Measurements from ENCODE around the gene TEX11.
"Not testable (repeated sequence)": the region's sequence is repeated elsewhere in the genome, so short reads cannot be mapped to it uniquely, and the experiment has no call there.

The TEX11 gene

DNA sequence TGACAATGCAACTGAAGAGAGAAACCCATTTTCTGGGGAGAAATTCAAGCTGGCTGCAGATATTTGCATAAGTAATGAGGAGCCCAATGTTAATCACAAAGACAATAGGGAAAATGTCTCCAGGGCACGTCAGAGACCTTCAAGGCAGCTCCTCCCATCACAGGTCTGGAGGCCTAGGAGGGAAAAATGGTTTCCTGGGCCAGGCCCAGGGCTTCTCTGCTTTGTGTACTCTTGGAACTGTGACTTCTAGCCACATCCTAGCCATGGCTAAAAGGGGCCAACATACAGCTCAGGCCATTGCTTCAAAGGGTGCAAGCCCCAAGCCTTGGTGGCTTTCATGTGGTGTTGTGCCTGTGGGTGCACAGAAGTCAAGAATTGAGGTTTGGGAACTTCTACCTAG, 321.4 kb downstream of the TEX11 start:
- DNase-seq (ENCODE audit: low read depth) = not testable (repeated sequence)

DNA sequence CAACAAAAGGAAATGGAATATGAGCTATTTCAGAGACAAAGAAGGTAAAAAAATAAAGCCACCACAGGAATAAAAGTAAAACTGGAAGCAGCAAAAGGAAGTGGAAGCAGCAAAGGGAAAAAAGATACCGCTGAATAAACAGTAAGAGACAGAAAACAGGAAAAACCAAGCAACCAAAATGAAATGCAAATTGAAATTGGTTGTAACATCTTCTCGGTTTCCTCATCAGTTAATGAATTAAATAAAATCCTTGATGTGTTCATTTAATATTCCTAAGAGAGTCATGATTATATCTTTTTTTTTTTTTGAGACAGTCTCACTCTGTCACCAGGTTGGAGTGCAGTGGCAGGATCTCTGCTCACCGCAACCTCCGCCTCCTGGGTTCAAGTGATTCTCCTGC, 331.1 kb downstream of the TEX11 start:
- DNase-seq (ENCODE audit: low read depth) = no peak

- not testable (repeated sequence) for DNase-seq (ENCODE audit: low read depth)
These were observed 338.5 kb downstream of the TEX11 start for GRCh38 chrX:70569922-70570576.

DNA sequence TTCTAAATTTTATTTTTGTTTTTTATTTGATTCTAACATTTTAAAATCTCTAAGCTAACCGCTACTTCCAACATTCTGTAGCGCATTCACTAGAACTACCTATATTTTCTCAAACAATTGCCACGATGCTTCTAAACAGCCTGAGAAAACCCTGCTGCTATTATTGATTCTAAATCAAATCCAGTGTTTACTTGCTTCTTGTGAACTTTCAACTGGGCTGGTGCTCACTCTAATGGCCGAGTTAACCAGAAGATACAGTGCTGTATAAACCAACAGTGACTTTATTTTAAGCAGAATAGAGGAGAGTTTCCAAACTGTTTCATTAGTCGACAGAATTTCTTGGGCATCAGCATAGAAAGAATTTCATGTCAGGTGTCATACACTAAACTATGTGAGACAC, 353.6 kb downstream of the TEX11 start:
- DNase-seq (ENCODE audit: low read depth) = no peak

DNA sequence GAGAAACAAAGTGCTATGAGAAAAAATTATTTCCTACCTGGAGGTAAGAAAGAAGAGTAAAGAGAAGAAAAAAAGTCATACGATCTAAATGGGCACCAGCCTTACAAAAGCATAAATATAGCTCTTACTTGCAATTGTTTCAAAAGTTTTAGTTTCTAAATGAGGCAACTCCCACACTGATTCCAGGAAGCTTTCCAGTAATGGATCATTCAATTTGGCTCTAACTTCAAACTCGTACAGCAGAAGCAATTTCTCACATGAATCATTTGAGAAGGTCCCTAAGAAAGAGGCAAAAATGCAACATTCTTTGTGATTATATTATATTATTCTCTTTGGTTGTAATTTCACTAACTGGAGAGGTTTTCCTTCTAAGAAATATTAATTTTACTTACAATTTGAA, 354.0 kb downstream of the TEX11 start:
- no peak for DNase-seq (ENCODE audit: low read depth)

- DNase-seq (ENCODE audit: low read depth) = no peak
These were observed 354.4 kb downstream of the TEX11 start for GRCh38 chrX:70554081-70554480.

DNA sequence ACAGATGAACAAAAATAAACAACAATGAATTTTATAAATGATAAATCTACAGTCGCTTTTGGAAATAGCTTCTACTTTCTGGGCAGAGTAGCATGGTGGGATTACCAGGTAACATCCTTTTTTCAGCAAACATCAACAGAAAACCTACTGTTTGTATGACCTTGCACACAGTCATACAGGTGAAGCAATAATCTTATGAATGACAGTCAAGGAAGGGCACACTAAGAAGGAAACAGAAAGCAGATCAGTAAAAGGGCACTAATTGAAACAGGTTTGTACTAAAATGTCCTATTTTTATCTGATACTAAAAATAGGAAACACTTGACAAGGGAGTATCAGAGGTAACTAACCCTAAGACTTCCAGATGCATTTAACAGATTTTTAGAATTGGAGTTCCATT, 355.0 kb downstream of the TEX11 start:
- DNase-seq (ENCODE audit: low read depth) = no peak

DNA sequence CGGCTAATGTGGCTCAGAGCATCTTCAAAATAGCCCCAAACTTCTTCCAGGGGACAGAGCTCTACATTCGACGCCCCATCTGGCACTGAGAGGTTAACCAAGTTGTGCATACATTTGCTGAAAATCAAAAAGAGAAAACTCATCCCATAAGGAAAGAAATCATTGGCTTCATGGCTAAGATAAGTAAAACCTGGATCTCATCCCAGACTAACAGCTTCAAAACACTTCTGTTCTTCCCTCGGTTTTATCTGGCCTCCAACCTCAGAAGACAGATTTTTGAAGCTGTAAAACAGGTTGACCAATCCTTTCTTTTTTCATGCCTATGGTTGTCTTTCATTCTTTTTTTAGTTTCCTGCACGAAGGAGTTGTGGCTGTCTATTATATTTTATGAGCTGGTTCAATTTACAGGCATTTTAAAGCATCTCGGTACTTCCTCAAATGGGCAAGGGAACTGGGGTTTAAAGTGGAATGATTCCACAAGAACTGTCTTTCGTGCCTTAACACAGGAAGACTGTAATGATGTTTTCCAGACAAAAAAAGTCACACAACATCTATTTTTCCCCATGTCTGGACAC, 356.3 kb downstream of the TEX11 start:
- no peak for DNase-seq (ENCODE audit: low read depth)

DNA sequence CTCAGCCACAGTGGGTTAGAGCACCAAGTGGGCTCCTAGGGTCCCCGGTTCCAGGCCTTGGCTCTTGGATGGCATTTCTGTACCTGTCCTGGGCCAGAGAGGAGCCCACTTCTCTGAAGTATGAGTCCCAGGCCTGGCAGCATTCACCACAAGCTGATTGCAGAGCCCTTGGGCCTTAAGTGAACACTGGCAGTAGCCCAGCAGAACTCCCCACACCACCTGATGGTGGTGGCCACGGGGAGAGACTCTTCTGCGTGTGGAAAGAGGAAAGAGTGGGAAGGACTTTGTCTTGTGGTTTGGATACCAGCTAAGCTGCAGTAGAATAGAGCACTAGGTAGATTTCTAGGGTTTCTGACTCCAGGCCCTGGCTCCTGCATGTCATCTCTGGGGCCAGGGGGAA, 359.1 kb downstream of the TEX11 start:
- DNase-seq (ENCODE audit: low read depth) = no peak

GRCh38 chrX:70535198-70535597, 373.3 kb downstream of the TEX11 start:
- no peak for DNase-seq (ENCODE audit: low read depth)

DNA sequence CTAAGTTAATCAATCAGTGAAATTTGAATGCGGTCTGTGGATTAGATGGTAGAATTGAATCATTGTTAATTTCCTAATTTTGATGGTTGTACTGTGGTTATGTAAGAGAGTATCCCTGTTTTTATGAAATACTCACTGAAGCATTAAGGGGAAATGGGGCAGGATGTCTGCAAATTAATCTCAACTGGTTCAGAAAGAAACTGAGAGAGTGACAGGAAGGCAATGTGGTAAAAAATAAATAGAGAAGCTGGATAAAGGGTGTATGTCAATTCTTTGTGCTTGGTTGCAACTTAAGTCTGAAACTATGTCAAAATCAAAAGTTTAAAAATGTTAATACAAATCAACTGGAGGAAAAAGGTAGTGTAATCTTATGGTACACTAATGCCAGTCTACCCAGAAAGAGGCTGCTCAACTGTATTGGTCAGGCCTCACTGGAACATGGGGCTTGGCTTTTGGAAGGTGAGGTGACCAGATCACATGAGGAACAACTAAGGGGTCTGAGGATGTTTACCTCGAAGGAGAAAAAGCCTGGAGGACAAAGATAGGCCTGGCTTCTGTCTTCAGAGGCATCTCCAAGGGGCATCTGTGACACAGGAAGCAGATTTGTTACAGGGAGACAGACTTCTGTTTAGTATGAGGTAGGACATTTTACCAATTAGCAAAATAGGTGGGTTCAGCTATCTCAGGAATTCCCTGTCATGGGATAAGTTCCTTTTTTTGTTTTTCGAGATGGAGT, 380.7 kb downstream of the TEX11 start:
- DNase-seq (ENCODE audit: low read depth) = no peak

DNA sequence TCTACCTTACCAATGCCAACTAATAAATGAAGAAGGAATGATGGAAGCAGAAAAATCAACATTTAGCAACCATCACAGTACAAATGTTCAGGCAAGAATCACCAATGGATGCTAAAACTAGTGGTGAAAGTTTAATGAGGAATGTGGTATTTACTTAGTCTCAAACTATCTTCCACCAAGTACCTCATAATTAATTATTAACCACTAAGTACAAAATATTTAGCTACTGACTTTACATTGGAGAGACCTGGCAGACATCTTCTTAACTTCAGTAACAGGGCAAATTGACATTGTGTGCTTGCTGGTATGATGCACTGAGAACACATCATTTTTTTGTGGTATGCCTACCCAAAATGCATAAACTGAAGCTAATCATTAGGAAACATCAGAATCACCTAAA, 381.5 kb downstream of the TEX11 start:
- no peak for DNase-seq (ENCODE audit: low read depth)

GRCh38 chrX:70525733-70526132, 382.8 kb downstream of the TEX11 start:
- DNase-seq (ENCODE audit: low read depth) = no peak

DNA sequence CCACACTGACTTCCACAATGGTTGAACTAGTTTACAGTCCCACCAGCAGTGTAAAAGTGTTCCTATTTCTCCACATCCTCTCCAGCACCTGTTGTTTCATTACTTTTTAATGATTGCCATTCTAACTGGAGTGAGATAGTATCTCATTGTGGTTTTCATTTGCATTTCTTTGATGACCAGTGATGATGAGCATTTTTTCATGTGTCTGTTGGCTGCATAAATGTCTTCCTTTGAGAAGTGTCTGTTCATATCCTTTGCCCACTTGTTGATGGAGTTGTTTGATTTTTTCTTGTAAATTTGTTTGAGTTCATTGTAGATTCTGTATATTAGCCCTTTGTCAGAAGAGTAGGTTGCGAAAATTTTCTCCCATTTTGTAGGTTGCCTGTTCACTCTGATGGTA, 392.8 kb downstream of the TEX11 start:
- DNase-seq (ENCODE audit: low read depth) = not testable (repeated sequence)

- DNase-seq (ENCODE audit: low read depth) = not testable (repeated sequence)
These were observed 393.2 kb downstream of the TEX11 start for GRCh38 chrX:70515270-70515669.

DNA sequence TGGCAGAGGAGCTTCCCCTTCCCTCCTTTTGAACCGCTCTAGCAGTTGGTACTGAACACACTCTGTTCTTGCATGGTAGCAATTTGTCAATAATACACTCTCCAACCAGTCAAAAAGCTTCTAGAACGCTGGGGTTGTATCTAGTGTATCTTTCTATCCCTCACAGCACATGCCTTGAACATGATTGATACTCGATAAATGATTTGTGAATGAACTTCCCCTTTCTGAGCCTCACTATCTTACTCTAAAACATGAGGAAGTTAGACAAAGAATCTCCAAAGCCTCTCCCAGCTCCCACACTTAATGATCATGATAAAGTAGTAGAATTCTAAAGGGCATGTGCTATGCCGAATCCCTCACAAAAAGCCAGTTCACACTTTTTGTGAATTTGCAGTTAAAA, 399.4 kb downstream of the TEX11 start:
- DNase-seq (ENCODE audit: low read depth) = no peak

DNA sequence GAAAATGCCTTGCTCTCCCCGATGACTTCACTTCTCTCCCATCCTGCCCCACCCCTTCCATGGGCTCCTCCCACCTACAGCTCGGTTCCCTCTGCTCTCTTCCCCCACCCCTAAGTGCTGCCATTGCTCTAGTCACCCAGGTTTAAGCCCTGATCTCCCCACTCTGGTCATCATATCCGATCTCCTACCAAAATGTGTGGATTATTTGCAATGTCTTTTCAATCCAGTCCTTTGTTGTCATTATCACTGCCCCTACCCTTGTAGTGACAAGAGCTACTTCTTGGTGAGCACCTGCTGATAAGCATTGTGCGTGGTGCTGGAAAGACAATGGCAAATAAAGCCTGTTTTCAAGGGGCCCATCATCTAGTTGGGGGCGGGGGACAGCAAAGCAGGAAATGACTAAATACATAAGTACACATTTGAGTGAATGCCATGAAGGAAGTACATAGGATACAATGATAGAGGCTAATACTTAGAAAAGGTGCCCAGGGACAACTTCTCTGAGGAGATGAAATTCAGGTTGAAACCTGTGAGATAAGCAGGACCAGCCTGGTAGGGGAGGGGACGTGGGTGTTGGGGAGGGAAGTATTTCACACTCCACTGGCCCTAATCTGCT, 400.1 kb downstream of the TEX11 start:
- DNase-seq (ENCODE audit: low read depth) = no peak

DNA sequence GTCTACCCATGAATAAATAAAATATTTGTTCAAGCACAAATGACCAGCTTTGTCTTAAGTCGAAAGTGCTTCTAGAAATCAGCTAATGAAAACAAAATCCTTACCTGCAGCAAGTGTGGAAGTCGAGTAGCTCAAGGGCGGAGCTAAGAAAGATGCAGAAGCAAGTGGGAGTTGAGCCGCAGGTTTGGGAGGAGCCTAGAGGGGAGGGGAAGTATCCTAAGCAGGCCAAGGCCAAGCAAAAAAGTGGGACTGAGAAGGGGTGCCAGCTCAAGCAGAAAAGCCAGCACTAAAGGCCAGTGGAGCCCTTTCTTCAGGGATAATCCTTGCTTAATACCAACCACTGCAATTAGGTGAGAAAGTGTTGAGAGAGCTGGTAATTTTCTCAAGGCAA, 403.1 kb downstream of the TEX11 start:
- DNase-seq (ENCODE audit: low read depth) = no peak

- DNase-seq (ENCODE audit: low read depth) = no peak
These were observed 403.6 kb downstream of the TEX11 start for GRCh38 chrX:70504772-70505450.

DNA sequence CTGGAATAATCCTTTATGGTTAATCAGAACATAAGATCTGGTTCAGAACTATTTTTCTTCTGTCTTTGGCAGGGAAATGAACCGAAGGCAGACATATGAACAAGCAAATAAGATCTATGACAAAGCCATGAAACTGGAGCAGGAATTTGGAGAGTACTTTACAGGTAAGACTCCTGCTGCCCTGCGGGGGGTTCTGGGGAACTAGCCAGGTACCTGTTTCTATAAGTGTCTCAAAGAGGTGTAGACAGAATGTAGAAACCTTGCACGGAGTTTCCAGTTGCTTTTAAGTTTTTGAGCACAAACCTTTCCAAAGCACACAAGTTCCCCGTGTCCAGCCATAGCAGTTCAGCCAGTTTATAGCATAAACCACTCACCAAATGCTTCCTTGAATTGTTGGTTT, 407.7 kb downstream of the TEX11 start:
- no peak for DNase-seq (ENCODE audit: low read depth)

DNA sequence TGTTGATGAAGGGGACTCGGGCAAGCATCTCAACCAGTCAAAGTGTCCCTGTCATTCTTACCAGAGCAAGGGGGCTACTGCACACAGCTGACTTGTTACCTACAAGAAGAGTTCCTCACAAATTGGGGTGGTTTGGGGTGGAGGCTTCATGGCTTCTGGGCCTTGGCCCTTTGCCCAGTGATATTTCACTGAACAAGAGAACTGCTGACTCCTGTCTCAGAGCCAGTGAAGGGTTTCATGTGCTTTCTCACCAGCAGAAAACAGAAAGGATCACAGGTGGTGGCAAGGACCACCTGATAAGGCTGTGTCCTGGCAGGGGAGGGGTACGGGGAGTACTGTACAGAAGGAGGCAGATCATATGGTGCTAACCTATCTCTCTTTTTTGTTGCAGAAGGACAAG, 410.4 kb downstream of the TEX11 start:
- no peak for DNase-seq (ENCODE audit: low read depth)

GRCh38 chrX:70497026-70497425, 411.5 kb downstream of the TEX11 start:
- no peak for DNase-seq (ENCODE audit: low read depth)

- DNase-seq (ENCODE audit: low read depth) = no peak
These were observed 412.0 kb downstream of the TEX11 start for GRCh38 chrX:70496491-70496890.
